Glomerular visceral epithelial cell (primary cell): Measurements from ENCODE around the gene UNC79.

ENCODE experiments used
- DNase-seq: peaks from one replicate; pipeline ENCODE4 v3.0.0-alpha.2; 2016; ENCODE audit errors: extremely low spot score

UNC79 gene

GRCh38 chr14:93546642-93547041 is 115.9 kb downstream of the UNC79 start:
- DNase-seq: peak; percentile 13

DNA sequence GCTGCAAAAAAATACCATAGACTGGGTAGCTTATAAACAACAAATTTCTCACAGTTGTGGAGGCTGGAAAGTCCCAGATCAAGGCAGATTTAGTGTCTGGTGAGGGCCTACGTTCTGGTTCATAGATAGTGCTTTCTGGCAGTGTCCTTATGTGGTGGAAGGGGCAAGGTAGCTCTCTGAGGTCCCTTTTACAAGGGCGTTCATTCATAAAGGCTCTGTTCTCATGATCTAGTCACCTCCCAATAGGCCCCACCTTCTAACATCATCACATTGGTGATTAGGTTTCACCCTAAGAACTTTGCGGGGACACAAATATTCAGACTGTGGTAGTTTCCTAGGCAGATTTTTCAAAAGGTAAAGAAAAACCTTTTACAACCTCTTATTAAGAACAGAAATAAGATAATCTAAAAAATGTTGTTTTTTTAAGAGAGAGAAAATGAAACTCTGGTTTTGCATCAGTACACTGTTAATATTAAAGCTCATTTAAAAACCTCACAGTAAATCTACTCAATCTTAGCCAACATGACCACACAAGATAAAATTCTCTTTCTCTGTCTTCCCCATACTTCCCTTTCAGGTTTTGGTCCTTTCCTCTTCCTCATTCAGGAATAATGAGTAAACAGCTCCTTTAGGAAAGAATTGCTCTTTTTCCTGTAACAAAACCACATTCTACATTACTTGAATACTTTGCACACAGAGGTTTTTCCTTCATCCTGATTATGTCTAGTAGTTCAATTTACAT is 117.5 kb downstream of the UNC79 start:
- DNase-seq: peak; percentile 30

DNA sequence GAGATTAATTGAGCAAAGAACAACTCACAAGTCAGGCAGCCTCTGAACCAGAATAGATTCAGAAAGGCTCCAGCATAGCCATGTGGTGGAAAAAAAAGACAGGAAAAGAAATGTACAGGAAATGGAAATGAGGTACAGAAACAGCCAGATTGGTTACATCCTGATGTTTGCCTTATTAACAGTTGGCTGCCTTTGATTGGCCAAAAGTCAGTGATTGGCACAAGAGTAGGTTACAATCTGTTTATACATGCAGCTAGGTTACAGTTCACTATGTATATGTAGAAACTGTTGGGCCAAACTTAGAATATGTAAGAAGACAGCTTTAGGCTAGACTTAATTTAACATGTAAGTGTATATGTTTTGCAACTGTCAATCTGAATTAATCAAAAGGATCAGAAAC is 118.9 kb downstream of the UNC79 start:
- no peak for DNase-seq

- no peak for DNase-seq
Observed at GRCh38 chr14:93564918-93565317, 134.2 kb downstream of the UNC79 start.

DNA sequence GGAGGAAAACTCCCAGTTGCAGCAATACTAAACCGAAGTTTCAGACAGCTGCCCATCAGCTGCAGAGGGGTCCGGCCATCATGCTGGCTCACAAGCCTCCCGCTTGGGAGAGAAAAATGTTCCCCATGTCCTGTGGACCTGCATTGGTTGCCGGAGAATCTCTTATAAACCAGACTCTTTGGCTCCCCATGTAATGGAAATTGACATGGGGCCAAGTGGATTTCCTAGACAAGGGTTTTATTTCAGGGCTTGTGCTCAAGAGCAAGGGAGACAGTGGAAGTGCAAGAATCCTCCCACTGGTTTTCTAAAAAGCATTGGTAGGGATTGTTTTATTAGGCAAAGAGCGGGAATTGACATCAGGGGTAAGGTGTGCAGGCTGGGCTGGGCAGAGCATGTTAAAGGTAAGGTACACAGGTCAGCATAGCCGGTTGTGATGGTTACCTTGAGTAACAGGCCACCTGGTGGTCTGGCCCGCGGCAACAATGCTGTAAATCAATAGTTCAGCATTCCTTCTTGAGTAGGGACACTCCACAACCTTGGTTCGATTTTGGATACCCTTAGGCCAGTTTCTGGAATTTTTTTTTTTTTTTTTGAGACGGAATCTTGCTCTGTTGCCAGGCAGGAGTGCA is 135.4 kb downstream of the UNC79 start:
- no peak for DNase-seq

- no peak for DNase-seq
Observed at GRCh38 chr14:93571275-93571674, 140.5 kb downstream of the UNC79 start.

DNA sequence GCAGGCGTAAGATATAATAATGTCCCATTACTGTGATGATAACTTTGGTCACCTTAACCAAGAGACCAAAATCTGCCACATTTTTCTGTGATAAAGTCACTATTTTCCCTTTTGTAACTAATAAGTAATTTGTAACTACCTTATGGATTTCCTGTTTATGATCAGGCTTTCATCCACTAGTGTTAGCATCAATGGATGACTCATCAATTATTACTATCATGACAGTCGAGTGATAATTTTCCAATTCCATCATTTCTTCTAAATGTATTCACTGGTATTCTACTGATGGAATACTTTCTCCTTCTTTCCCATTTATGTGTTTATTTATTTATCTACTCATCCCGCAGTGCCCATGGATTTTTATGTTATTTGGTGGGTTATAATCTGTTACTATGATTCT is 148.4 kb downstream of the UNC79 start:
- DNase-seq: no peak

DNA sequence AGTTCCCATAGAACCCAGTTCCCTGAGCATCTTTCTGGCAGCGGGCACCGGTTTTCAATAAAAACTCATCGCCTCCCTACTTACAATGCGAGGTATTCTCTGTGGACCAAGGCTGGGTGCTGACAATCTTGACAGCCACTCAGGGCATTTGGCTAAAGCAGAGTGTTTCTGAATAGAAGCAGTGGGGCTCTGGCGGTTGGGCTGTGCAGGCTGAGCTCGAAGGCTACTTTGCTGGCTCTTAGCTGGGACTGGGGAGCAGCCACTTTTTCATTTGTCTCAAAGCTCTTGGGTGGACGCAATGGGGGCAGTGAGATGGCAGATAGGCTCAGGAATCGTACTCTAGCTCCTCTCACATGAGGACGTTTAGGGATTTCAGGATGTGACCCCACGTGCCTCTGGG is 151.8 kb downstream of the UNC79 start:
- DNase-seq: no peak

DNA sequence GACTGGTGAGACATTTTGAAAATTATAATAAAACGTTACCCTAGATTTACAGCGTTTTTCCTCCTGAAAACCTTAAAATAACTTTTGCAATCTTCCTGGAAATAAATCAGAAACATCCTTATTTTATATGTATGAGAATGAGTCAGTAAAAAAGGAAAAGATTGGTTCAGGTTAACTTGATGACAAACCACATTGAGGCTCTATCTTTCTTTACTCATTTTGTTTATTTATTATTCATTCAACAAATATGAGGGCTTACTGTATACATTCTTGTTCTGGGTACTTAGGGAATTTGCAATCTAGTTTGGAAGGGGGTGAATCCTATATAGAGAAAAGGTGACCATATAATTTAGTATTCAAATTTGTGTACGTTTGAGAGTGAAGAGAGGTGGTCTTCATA is 156.6 kb downstream of the UNC79 start:
- no peak for DNase-seq

DNA sequence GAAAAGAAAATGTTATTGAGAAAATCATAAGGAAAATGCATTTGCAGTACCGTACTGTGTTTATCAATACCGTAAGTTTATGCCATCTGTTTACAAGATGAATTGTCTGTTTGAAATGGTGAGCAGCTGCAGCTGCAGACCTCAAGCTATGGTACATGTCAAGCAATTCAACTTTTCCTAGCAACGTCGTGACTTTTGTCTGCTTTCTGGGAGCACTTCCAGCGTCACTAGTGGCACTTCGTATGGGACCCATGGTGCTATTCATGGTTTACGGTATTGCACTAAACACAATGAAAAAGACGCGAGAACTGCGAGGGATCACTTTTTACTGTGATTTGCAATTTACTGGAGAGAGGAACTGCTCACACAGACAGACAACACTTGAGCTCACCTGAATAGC is 160.8 kb downstream of the UNC79 start:
- DNase-seq: no peak

DNA sequence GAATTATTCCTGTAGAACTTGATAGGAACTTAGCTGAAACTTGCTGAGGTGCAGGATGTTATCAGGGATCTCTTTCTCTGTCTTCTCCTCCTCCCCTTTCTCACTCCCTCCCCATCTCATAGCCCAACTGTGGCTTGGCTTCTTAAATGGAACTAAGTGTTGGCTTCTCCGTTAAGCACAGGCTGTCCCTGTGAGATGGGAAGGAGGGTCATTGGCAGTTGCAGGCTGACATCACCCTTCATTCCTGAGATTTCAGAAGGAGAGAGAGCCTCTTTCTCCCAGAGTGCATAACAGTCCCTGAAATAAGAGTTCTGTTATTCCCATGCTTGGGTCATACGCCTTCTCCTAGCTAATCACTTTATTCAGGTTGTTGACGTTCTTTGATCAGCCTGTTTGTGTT is 162.0 kb downstream of the UNC79 start:
- no peak for DNase-seq

DNA sequence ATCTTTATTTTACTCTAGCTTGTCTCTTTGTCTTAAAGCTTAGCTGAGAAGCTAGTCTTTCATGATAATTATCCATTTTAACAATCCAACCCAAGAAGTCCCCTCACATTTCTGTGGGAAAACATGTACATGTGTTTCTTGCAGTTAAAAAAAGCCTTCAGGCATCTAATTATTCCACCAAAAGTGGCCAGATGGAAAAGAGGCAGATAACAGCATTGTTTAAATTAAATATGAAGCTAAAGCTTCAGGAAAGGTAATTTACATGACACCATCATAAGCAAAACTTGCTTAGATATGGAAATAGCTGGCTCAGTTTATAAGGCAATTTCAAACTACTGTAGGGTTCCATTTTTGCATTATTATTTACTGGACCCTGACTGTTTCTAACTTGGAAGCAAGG is 175.4 kb downstream of the UNC79 start:
- DNase-seq: no peak

DNA sequence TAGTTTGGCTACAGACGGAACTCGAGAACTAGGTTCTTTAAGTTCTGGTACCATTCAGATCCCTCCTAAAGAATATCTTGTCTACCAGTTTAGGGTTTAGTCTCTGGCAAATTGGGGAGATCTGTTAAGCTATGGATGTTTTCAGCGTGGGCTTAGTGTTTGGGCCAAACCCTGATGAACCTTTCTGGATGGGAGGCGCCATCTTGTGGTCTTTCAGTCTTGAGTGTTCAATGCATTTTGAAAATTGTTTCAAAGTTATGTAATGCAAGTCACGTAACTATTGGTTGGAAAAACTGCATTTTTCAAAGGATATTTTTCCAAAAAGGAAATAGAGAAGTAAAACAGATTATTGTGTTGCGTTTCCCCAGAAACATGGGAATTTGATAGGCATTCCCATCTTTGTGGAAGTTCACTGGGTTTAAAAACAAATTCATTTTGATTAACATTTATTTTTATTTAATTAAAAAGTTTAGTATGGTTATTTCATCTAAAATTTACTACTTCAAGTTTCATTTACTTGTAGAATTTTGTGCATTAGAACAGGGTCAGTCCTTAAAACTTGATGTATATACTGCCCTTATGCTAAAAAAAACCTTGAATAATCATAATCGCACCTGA is 188.5 kb downstream of the UNC79 start:
- DNase-seq: peak; percentile 39

GRCh38 chr14:93628048-93628447 is 197.3 kb downstream of the UNC79 start:
- no peak for DNase-seq

DNA sequence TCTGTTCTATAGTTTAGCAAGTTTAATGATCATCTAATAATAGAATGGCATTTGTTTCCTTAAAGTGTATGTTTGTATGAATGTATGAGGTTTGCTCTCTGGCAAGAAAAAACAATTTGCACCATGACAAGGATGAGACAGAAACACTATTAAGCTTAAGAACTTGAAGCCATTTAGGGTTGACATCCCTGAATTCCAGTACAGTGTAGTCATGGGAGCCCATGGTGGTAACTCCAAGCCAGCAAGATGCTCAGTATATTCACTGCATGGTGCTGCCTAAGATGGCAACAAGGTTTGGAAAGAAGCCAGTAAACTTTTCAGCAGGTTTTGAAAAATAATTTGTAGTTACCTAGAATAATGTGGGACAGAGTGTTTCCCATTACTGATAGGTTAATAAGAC is 198.9 kb downstream of the UNC79 start:
- no peak for DNase-seq

- DNase-seq: no peak
Observed at GRCh38 chr14:93638790-93639189, 208.1 kb downstream of the UNC79 start.

- DNase-seq: no peak
Observed at GRCh38 chr14:93643127-93643526, 212.4 kb downstream of the UNC79 start.

DNA sequence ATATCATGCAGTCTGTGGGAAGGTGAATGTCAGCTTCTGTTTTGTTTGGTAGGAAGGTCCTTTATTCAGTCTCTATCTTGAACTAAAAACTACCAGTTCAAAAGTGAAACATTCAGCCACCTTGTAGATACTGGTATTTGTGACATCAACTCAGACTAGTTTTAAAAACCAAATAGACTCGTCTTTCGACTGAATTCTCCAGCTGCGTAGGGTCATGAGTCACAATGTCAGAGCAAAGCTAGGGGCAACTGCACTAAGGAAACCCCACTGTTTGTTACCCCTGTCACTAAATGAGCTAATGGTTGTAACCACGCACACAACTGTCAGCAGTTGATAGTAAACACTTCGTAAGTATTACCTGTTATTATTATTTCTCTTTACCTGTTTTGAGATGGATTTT is 212.9 kb downstream of the UNC79 start:
- no peak for DNase-seq

DNA sequence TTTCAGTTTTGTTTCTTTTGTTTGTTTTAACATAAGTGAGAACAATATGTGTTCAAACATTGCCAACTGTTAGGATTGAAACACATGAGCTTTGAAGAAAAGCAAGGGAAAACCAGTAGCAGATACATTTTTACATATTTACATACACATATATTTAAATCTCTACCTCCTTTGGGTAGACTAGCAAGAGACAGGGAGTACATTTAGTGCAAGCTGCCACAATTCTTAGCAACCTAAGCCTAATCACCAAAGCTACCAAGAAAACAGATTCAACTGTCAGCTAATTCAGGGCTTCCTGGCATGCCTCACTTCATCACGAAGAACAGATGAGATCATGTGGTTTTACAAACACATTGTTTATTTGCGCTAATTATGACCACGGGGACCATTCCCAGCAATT is 214.5 kb downstream of the UNC79 start:
- no peak for DNase-seq

GRCh38 chr14:93648440-93649168 is 217.9 kb downstream of the UNC79 start:
- DNase-seq: peak; percentile 18

GRCh38 chr14:93654599-93654998 is 223.9 kb downstream of the UNC79 start:
- no peak for DNase-seq

- peak; percentile 45 for DNase-seq
Observed at GRCh38 chr14:93655078-93655750, 224.5 kb downstream of the UNC79 start.
